SK-N-SH treated with all-trans-retinoic acid at 6 μM for 48 hours (cell line): ENCODE results near the gene BCR.

ENCODE experiments used
- ARNTL ChIP-seq: fragments of 450-650 bp; formaldehyde crosslinking; IDR thresholded peaks from 2 replicates; pipeline ENCODE4 v1.5.0; 2020; ENCODE audit warnings: low read depth, mild to moderate bottlenecking, moderate library complexity, borderline replicate concordance
- BACH2 ChIP-seq: fragments of 250-450 bp; sonication (Bioruptor Pico); IDR thresholded peaks from 2 replicates; pipeline ENCODE4 v1.9.0; 2021; ENCODE audit warnings: mild to moderate bottlenecking, borderline replicate concordance
- GLIS3 ChIP-seq: fragments of 250-450 bp; sonication (Bioruptor Pico); IDR thresholded peaks from 2 replicates; pipeline ENCODE4 v1.5.0; 2020; ENCODE audit warnings: mild to moderate bottlenecking, moderate library complexity
- OSR1 ChIP-seq: fragments of 250-450 bp; sonication (Bioruptor Pico); IDR thresholded peaks from 2 replicates; pipeline ENCODE4 v1.8.0; 2022; ENCODE audit warnings: moderate library complexity, mild to moderate bottlenecking, inconsistent platforms
- RARB ChIP-seq: fragments of 250-450 bp; sonication (Bioruptor Pico); IDR thresholded peaks from 2 replicates; pipeline ENCODE4 v1.8.0; 2021; ENCODE audit warnings: mild to moderate bottlenecking, moderate library complexity
- TCF4 ChIP-seq: fragments of 250-450 bp; sonication (Bioruptor Pico); IDR thresholded peaks from 2 replicates; pipeline ENCODE4 v1.8.0; 2021; ENCODE audit warnings: mild to moderate bottlenecking, moderate library complexity, borderline replicate concordance
- TOX ChIP-seq: fragments of 250-450 bp; sonication (Bioruptor Pico); IDR thresholded peaks from 2 replicates; pipeline ENCODE4 v1.8.0; 2021; ENCODE audit warnings: mild to moderate bottlenecking, moderate library complexity, borderline replicate concordance
- ZC3H10 ChIP-seq: fragments of 250-450 bp; sonication (Bioruptor Pico); IDR thresholded peaks from 2 replicates; pipeline ENCODE4 v1.5.1; 2021; ENCODE audit warnings: mild to moderate bottlenecking, moderate library complexity
- ZFP3 ChIP-seq: fragments of 250-450 bp; sonication (Bioruptor Pico); IDR thresholded peaks from 2 replicates; pipeline ENCODE4 v1.5.0; 2020; ENCODE audit warnings: mild to moderate bottlenecking, moderate library complexity
- ZFP30 ChIP-seq: fragments of 450-650 bp; formaldehyde crosslinking; IDR thresholded peaks from 2 replicates; pipeline ENCODE4 v1.5.0; 2022; ENCODE audit warnings: mild to moderate bottlenecking, moderate library complexity
- TF ChIP-seq, protein P1 (sequence below): fragments of 250-450 bp; sonication (Bioruptor Pico); IDR thresholded peaks from 2 replicates; pipeline ENCODE4 v1.5.1; 2021; ENCODE audit warnings: mild to moderate bottlenecking, moderate library complexity
- TF ChIP-seq, protein P2 (sequence below): fragments of 250-450 bp; sonication (Bioruptor Pico); IDR thresholded peaks from 2 replicates; pipeline ENCODE4 v1.5.1; 2020; ENCODE audit warnings: low read depth, mild to moderate bottlenecking, moderate library complexity
- TF ChIP-seq, protein P3 (sequence below): fragments of 250-450 bp; sonication (Bioruptor Pico); IDR thresholded peaks from 2 replicates; pipeline ENCODE4 v1.5.0; 2020; ENCODE audit warnings: mild to moderate bottlenecking, moderate library complexity
- TF ChIP-seq, protein P4 (sequence below): fragments of 250-450 bp; sonication (Bioruptor Pico); IDR thresholded peaks from 2 replicates; pipeline ENCODE4 v1.8.0; 2020; ENCODE audit warnings: mild to moderate bottlenecking, moderate library complexity, borderline replicate concordance

DNA sequence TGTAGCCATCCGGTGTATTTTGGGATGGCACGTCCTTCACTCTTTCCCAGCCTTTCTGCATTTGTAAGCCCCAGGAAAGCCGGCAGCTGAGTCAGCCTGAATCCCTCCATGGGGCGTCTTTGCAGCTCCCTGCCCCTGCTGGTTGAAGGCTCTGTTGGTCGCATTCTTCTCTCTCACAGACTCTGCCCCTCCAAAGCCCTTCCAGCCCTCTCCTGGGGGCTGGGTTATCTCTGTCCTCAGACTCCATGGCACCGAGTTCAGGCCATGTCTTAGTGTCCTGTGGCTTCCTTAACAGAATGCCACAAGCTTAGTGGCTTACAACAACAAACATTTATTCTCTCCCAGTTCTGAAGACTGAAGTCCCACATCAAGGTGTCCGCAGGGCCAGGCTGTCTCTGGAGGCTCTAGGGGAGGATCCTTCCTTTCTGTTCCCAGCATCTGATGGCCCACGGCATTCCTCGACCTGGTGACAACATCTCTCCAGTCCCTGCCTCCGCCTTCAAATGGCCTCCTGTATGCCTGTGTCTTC, 62.2 kb downstream of the BCR start:
- TF ChIP-seq, protein P1, sequence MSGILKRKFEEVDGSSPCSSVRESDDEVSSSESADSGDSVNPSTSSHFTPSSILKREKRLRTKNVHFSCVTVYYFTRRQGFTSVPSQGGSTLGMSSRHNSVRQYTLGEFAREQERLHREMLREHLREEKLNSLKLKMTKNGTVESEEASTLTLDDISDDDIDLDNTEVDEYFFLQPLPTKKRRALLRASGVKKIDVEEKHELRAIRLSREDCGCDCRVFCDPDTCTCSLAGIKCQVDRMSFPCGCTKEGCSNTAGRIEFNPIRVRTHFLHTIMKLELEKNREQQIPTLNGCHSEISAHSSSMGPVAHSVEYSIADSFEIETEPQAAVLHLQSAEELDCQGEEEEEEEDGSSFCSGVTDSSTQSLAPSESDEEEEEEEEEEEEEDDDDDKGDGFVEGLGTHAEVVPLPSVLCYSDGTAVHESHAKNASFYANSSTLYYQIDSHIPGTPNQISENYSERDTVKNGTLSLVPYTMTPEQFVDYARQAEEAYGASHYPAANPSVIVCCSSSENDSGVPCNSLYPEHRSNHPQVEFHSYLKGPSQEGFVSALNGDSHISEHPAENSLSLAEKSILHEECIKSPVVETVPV, result no peak
- TF ChIP-seq, protein P2, sequence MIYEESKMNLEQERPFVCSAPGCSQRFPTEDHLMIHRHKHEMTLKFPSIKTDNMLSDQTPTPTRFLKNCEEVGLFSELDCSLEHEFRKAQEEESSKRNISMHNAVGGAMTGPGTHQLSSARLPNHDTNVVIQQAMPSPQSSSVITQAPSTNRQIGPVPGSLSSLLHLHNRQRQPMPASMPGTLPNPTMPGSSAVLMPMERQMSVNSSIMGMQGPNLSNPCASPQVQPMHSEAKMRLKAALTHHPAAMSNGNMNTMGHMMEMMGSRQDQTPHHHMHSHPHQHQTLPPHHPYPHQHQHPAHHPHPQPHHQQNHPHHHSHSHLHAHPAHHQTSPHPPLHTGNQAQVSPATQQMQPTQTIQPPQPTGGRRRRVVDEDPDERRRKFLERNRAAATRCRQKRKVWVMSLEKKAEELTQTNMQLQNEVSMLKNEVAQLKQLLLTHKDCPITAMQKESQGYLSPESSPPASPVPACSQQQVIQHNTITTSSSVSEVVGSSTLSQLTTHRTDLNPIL (CRISPR knock-in tag), result no peak
- TF ChIP-seq ZFP30 (CRISPR knock-in tag) (no peak), OSR1 (no peak), TCF4 (CRISPR knock-in tag) (no peak), GLIS3 (no peak), RARB (CRISPR knock-in tag) (no peak), ZC3H10 (CRISPR knock-in tag) (no peak), BACH2 (CRISPR knock-in tag) (no peak), ZFP3 (CRISPR knock-in tag) (no peak), ARNTL (CRISPR knock-in tag) (no peak), TOX (CRISPR knock-in tag) (no peak)
- TF ChIP-seq, protein P3, sequence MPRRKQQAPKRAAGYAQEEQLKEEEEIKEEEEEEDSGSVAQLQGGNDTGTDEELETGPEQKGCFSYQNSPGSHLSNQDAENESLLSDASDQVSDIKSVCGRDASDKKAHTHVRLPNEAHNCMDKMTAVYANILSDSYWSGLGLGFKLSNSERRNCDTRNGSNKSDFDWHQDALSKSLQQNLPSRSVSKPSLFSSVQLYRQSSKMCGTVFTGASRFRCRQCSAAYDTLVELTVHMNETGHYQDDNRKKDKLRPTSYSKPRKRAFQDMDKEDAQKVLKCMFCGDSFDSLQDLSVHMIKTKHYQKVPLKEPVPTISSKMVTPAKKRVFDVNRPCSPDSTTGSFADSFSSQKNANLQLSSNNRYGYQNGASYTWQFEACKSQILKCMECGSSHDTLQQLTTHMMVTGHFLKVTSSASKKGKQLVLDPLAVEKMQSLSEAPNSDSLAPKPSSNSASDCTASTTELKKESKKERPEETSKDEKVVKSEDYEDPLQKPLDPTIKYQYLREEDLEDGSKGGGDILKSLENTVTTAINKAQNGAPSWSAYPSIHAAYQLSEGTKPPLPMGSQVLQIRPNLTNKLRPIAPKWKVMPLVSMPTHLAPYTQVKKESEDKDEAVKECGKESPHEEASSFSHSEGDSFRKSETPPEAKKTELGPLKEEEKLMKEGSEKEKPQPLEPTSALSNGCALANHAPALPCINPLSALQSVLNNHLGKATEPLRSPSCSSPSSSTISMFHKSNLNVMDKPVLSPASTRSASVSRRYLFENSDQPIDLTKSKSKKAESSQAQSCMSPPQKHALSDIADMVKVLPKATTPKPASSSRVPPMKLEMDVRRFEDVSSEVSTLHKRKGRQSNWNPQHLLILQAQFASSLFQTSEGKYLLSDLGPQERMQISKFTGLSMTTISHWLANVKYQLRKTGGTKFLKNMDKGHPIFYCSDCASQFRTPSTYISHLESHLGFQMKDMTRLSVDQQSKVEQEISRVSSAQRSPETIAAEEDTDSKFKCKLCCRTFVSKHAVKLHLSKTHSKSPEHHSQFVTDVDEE (CRISPR knock-in tag), result no peak
- TF ChIP-seq, protein P4, sequence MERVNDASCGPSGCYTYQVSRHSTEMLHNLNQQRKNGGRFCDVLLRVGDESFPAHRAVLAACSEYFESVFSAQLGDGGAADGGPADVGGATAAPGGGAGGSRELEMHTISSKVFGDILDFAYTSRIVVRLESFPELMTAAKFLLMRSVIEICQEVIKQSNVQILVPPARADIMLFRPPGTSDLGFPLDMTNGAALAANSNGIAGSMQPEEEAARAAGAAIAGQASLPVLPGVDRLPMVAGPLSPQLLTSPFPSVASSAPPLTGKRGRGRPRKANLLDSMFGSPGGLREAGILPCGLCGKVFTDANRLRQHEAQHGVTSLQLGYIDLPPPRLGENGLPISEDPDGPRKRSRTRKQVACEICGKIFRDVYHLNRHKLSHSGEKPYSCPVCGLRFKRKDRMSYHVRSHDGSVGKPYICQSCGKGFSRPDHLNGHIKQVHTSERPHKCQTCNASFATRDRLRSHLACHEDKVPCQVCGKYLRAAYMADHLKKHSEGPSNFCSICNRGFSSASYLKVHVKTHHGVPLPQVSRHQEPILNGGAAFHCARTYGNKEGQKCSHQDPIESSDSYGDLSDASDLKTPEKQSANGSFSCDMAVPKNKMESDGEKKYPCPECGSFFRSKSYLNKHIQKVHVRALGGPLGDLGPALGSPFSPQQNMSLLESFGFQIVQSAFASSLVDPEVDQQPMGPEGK (CRISPR knock-in tag), result no peak
